Muscle layer of duodenum (tissue), 2 donors: ENCODE measurements around the gene KCTD5.
"Not testable (repeated sequence)": the region's sequence is repeated elsewhere in the genome, so short reads cannot be mapped to it uniquely, and the experiment has no call there.

ENCODE experiments used
- H3K27ac ChIP-seq: one replicate; pipeline ENCODE4 v1.7.0; 2013; ENCODE audit warnings: mild to moderate bottlenecking, low read length
- H3K27me3 ChIP-seq: one replicate; pipeline ENCODE4 v1.7.0; 2013; ENCODE audit warnings: low read depth, mild to moderate bottlenecking, control low read depth, low read length
- H3K36me3 ChIP-seq, 2 donors: one replicate each; pipeline ENCODE4 v1.7.0; 2013; ENCODE audit warnings: low read length in 2 of 2, control low read depth in 1 of 2, mild to moderate bottlenecking in 1 of 2; ENCODE audit not compliant: insufficient read depth in 2 of 2, control insufficient read depth in 1 of 2
- H3K4me1 ChIP-seq, 2 donors: one replicate each; pipeline ENCODE4 v1.7.0; 2013; ENCODE audit warnings: low read length in 2 of 2, mild to moderate bottlenecking in 2 of 2, control low read depth in 1 of 2, moderate library complexity in 1 of 2; ENCODE audit not compliant: insufficient read depth in 2 of 2, control insufficient read depth in 1 of 2
- H3K4me3 ChIP-seq, 2 donors: one replicate each; pipeline ENCODE4 v1.7.0; 2013; ENCODE audit warnings: low read length in 2 of 2, low read depth in 1 of 2, mild to moderate bottlenecking in 1 of 2
- H3K9me3 ChIP-seq, 2 donors: one replicate each; pipeline ENCODE4 v1.7.0; 2013; ENCODE audit warnings: low read length in 2 of 2, control low read depth in 1 of 2, mild to moderate bottlenecking in 1 of 2; ENCODE audit not compliant: control insufficient read depth in 1 of 2
- donor health status: healthy.

KCTD5 gene

DNA sequence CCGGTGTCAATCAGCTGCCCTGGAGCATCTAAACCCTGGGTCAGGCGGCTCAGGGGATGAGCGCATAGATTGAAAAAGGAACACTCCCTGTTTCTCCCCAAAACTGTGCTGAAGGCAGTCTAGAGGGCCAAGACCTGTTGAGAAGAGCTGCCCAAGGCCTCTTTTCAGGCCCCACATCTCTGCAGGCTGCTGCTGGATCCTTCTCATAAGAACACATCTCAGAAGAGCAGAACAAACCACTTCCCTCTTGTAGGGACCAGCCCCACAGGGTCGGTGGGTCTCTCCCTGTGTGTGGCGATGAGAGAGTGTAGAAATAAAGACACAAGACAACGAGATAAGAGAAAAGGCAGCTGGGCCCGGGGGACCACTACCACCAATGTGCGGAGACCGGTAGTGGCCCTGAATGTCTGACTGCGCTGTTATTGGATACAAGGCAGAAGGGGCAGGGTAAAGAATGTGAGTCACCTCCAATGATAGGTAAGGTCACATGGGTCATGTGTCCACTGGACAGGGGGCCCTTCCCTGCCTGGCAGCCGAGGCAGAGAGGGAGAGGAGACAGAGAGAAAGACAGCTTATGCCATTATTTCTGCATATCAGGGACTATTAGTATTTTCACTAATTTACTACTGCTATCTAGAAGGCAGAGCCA lies 22.2 kb upstream of the KCTD5 start:
- not testable (repeated sequence) for H3K27ac ChIP-seq, H3K9me3 ChIP-seq, H3K27me3 ChIP-seq, H3K4me1 ChIP-seq, H3K4me3 ChIP-seq
- H3K36me3 ChIP-seq = peaks cover 0 to 20% of the 10 kb centered on the region in 2 donors

- H3K4me3 ChIP-seq, H3K9me3 ChIP-seq, H3K27ac ChIP-seq, H3K27me3 ChIP-seq, H3K4me1 ChIP-seq: not testable (repeated sequence)
- peaks cover 0 to 23% of the 10 kb centered on the region in 2 donors for H3K36me3 ChIP-seq
These were observed 21.5 kb upstream of the KCTD5 start for GRCh38 chr16:2660755-2661373.

DNA sequence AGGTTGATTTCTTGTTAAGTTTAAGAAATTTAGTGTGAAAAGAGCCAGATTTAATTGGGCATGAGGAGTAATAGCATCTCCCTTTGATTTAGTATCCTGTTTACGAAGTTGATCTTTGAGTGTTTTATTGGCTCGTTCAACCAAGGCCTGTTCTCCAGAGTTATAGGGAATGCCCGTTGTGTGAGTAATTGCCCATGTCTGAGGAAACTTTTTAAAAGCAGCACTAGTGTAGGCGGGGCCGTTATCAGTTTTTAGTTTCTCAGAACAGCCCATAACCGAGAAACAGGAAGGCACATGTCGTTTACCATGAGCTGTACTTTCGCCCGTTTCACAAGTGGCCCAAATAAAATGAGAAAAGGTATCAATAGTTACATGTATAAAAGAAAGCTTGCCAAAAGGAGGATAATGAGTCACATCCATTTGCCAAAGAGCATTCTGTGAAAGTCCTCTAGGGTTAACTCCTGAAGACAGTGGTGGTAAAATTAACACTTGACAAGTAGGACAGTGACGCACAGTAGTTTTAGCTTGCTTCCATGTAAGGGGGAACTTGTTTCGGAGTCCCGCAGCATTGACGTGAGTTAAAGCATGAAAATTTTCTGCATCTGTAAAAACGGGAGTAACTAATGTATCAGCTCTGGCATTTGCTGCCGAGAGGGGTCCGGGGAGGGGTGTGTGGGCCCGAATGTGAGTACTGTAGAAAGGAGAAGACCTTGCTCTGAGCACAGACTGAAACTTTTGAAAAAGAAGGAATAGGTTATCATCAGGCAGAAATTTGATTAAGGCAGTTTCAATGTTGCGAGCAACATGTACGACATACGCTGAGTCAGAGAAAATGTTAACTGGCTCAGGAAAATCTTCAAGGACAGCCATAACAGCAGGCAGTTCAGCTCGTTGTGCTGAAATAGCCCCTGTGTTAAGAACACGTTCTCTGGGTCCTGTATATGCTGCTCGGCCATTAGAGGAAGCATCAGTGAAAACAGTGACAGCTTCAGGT lies 18.5 kb upstream of the KCTD5 start:
- Histone ChIP-seq H3K4me1 (no peaks in the 10 kb centered on the region), H3K27ac (no peak overlapping the region), H3K4me3 (no peak overlapping the region), H3K9me3 (no peaks in the 10 kb centered on the region), H3K36me3 (peaks cover 0 to 47% of the 10 kb centered on the region in 2 donors), H3K27me3 (no peaks in the 10 kb centered on the region)

DNA sequence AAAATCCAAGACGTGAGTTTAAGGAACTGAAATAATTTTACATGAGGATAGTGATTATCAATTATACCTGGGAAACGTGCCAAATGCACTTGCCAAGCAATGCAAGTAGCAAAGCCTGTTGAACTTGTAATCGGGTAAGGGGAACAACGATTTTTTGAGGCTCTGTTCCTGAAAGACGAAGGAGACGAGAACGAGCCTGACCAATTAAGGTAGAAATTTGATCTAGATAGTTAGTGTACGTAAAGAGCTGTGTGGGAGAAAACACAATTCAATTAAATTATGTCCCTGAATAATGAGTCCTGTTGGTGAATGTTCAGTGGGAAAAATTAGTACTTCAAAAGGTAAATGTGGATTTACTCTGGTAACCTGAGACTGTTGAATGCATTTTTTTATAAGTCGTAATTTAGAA lies 17.7 kb upstream of the KCTD5 start:
- no peak overlapping the region for H3K27ac ChIP-seq
- peaks cover 0 to 2% of the 10 kb centered on the region in 2 donors for H3K4me1 ChIP-seq

GRCh38 chr16:2666671-2667070 lies 15.7 kb upstream of the KCTD5 start:
- H3K4me3 ChIP-seq, H3K27ac ChIP-seq, H3K27me3 ChIP-seq, H3K9me3 ChIP-seq: not testable (repeated sequence)
- H3K36me3 ChIP-seq = peaks cover 0 to 47% of the 10 kb centered on the region in 2 donors
- H3K4me1 ChIP-seq = peaks cover under 1 to 13% of the 10 kb centered on the region in 2 donors

More for the DNA sequence above, 17.7 kb upstream of the KCTD5 start:
- H3K36me3 ChIP-seq = peaks cover 0 to 48% of the 10 kb centered on the region in 2 donors
- H3K9me3 ChIP-seq = no peaks in the 10 kb centered on the region
- no peaks in the 10 kb centered on the region for H3K27me3 ChIP-seq
- no peak overlapping the region for H3K4me3 ChIP-seq

DNA sequence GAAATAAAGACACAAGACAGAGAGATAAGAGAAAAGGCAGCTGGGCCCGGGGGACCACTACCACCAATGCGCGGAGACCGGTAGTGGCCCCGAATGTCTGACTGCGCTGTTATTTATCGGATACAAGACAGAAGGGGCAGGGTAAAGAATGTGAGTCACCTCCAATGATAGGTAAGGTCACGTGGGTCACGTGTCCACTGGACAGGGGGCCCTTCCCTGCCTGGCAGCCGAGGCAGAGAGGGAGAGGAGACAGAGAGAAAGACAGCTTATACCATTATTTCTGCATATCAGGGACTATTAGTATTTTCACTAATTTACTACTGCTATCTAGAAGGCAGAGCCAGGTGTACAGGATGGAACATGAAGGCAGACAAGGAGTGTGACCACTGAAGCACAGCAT lies 12.7 kb upstream of the KCTD5 start:
- not testable (repeated sequence) for H3K27ac ChIP-seq, H3K9me3 ChIP-seq, H3K27me3 ChIP-seq, H3K4me3 ChIP-seq
- peaks cover 0 to 31% of the 10 kb centered on the region in 2 donors for H3K36me3 ChIP-seq
- H3K4me1 ChIP-seq = peaks cover 5 to 23% of the 10 kb centered on the region in 2 donors

DNA sequence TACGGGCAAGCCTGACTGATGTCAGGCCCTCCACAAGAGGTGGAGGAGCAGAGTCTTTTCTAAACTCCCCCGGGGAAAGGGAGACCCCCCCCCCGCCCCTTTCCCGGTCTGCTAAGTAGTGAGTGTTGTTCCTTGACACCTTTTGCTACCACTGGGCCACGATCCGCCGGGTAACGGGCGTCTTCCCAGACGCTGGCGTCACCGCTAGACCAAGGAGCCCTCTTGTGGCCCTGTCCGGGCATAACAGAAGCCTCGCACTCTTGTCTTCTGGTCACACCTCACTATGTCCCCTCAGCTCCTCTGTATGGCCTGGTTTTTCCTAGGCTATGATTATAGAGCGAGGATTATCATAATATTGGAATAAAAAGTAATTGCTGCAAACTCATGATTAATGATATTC lies 12.3 kb upstream of the KCTD5 start:
- H3K36me3 ChIP-seq = peaks cover 0 to 30% of the 10 kb centered on the region in 2 donors

GRCh38 chr16:2671193-2671592 lies 11.1 kb upstream of the KCTD5 start:
- not testable (repeated sequence) for H3K4me3 ChIP-seq, H3K27ac ChIP-seq, H3K9me3 ChIP-seq, H3K27me3 ChIP-seq
- Histone ChIP-seq H3K4me1 (peaks cover 6 to 23% of the 10 kb centered on the region in 2 donors), H3K36me3 (peaks cover 0 to 23% of the 10 kb centered on the region in 2 donors)

More for the DNA sequence above, 12.3 kb upstream of the KCTD5 start:
- H3K9me3 ChIP-seq, H3K4me3 ChIP-seq, H3K27ac ChIP-seq, H3K27me3 ChIP-seq: not testable (repeated sequence)
- H3K4me1 ChIP-seq = peaks cover 6 to 23% of the 10 kb centered on the region in 2 donors

DNA sequence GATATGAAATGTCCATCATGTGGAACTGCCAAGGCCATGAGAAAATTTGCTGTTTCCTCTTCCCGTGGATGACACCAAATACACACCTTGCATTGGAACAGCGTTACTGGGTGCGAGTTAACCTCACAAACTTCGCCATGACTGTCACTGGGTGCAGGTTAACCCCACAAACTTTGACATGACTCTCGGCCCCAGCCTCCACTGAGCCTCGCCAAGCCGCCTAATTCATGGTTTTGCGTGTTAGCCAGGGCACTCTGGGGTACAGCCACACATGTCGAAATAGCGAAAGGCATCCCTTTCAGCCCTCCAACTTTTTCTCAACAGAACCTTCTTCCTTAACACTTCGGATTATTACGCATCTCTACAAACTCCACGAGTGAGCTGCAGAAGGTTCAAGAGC lies 10.6 kb upstream of the KCTD5 start:
- Histone ChIP-seq H3K27me3 (no peaks in the 10 kb centered on the region), H3K27ac (no peak overlapping the region), H3K4me1 (peaks cover 6 to 23% of the 10 kb centered on the region in 2 donors), H3K36me3 (peaks cover 0 to 20% of the 10 kb centered on the region in 2 donors), H3K4me3 (peak overlapping the region in 1 of 2 donors; percentile 66), H3K9me3 (no peaks in the 10 kb centered on the region)

DNA sequence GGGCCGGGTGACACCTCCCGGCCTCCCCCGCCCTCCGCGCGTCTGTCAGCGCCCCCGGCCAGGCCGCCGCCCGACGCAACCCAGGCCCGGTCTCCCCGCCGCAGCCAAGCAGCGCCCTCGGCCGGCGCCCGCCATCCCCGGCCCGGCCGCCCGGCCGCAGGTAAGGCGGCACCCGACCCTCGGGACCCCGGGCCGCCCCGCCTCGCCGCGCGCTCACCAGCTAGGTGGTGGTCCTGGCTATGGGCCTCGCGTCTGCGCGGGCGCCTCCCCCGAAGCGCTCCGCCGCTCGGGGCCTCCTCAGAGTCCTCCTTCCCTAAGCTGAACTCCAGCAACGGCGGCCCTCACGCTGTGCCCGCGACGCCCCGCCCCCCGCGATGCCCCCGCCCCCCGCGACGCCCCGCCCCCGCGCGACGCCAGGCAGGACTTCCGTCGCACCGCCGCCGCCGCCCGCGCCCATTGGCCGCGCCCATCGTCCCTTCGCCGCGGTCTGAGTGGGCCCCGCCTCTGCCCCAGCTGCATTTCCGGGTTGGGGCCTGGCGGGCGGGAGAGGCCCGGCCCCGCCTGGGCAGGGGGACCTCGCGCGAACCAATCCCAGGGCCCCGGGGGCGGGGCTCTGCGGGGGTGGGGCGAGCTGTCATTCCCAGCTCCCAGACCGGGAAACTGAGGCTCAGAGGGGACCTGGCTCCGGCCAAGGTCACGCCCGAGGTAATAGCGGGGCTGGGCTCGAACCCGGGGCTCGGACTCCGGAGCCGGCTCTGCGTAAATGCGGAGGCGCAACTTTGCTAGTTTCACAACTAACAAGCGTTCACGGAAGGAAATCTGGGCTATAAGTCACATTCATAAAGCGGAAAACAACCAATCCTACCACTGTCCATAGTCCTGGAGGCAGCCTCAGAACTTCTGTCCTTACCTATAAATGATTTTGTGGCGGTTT lies 9.0 kb upstream of the KCTD5 start:
- peaks cover 6 to 23% of the 10 kb centered on the region in 2 donors for H3K4me1 ChIP-seq
- H3K27ac ChIP-seq = peak overlapping the region; percentile 71
- no peaks in the 10 kb centered on the region for H3K27me3 ChIP-seq
- H3K9me3 ChIP-seq = no peaks in the 10 kb centered on the region
- H3K4me3 ChIP-seq = peak overlapping the region; percentile 57 to 66
- H3K36me3 ChIP-seq = peaks cover 0 to 7% of the 10 kb centered on the region in 2 donors
